Transverse colon (tissue), 4 donors: ENCODE data around the gene CHST4. TPM values are rescaled to one million over a fixed set of nuclear protein-coding genes. Genes with fewer than 3 reads are reported as not detected.

Source experiments
- DNase-seq: peaks from one replicate; pipeline ENCODE4 v3.0.0-alpha.2; 2019
- H3K27ac ChIP-seq, 4 donors: fragments of 200-600 bp; sonication (generic); 2 replicates each; pipeline ENCODE4 v1.5.1; 2016 to 2018; ENCODE audit warnings: inconsistent platforms in 4 of 4
- H3K27me3 ChIP-seq: fragments of 200-600 bp; sonication (generic); 2 replicates; pipeline ENCODE4 v1.5.1; 2017; ENCODE audit warnings: inconsistent platforms
- H3K36me3 ChIP-seq, 4 donors: fragments of 200-600 bp; sonication (generic); 2 replicates each; pipeline ENCODE4 v1.5.1; 2017 to 2019; ENCODE audit warnings: inconsistent platforms in 4 of 4
- H3K4me1 ChIP-seq, 4 donors: fragments of 200-600 bp; sonication (generic); 2 replicates each; pipeline ENCODE4 v1.5.1; 2017 to 2020; ENCODE audit warnings: inconsistent platforms in 4 of 4
- H3K4me3 ChIP-seq, 4 donors: fragments of 200-600 bp; sonication (generic); 1 replicate in 1 of 4; 2 replicates in 3 of 4; pipeline versions ENCODE4 v1.5.1 to v1.6.1; 2017 to 2019; ENCODE audit warnings: inconsistent platforms in 4 of 4
- H3K9me3 ChIP-seq, 2 donors: fragments of 200-600 bp; sonication (generic); 2 replicates each; pipeline ENCODE4 v1.5.1; 2017 to 2019; ENCODE audit warnings: inconsistent platforms in 2 of 2
- CTCF ChIP-seq, 5 experiments: fragments of 200-600 bp in 3 of 5; fragments of 450-650 bp in 2 of 5; sonication (generic) in 3 of 5; IDR thresholded peaks; 1 replicate in 2 of 5; 2 replicates in 3 of 5; pipeline ENCODE4 v1.5.1; 2016 to 2017; ENCODE audit warnings: antibody characterized with exemption in 5 of 5, inconsistent platforms in 3 of 5, mild to moderate bottlenecking in 2 of 5, moderate library complexity in 1 of 5
- EP300 ChIP-seq: sonication (generic); formaldehyde crosslinking; IDR thresholded peaks from one replicate; pipeline ENCODE4 v1.6.1; 2017; ENCODE audit warnings: antibody characterized with exemption, low read depth
- POLR2A ChIP-seq: fragments of 450-650 bp; IDR thresholded peaks from one replicate; pipeline ENCODE4 v1.6.1; 2016; ENCODE audit warnings: antibody characterized with exemption, mild to moderate bottlenecking, moderate library complexity
- POLR2AphosphoS5 ChIP-seq, 3 donors: sonication (generic); formaldehyde crosslinking; IDR thresholded peaks; one replicate each; pipeline ENCODE4 v1.6.1; 2016; ENCODE audit warnings: antibody characterized with exemption in 3 of 3
- WGBS, 2 donors: methylation state at CpG; one replicate each; pipeline ENCODE4 v1.1.5; 2018; ENCODE audit warnings: low coverage in 1 of 2; 5-methylcytosine and 5-hydroxymethylcytosine counted together
- in situ Hi-C, 4 donors: fragments of 200-750 bp; cut with MboI; loops; one replicate each; pipeline versions ENCODE4 v1.15.0 to v1.15.1; 2017; ENCODE audit warnings: low sequenced_read_pairs in 3 of 4, low pct_ligation_motif_present in 1 of 4, low pct_unique_long_range_greater_than_20kb in 1 of 4
- intact Hi-C: fragments of 100-400 bp; cut with DNase I; formaldehyde crosslinking; loops from one replicate; pipeline ENCODE4 v1.15.1; 2023; ENCODE audit warnings: low total_unique reads
- total RNA-seq, 4 donors: library from RNA; depleted of rRNA; stranded (reverse); fragments of >200 nt; gene quantifications; one replicate each; pipeline ENCODE4 v1.1.0, GENCODE V29; 2016

CHST4 gene
- total RNA-seq, 4 donors from 2014 or later, result not detected

GRCh38 chr16:71569621-71570020 lies 43.4 kb downstream of the CHST4 start:
- Histone ChIP-seq H3K36me3 (no peaks in the 10 kb centered on the region), H3K4me3 (no peak overlapping the region), H3K27ac (peak overlapping the region; percentile 21 to 72 (median 58)), H3K4me1 (peaks cover 0 to 35% (median 16%) of the 10 kb centered on the region in 4 donors), H3K9me3 (no peaks in the 10 kb centered on the region), H3K27me3 (no peaks in the 10 kb centered on the region)
- peak; percentile 74 for DNase-seq
- WGBS, 2 donors, result 71% methylated on average over 4 of the region's 4 CpGs; no CpG with 5 or more reads in 1 of the 2 donors
- intact Hi-C loops, result no loop called here
- TF ChIP-seq EP300 (no peak), POLR2A (no peak), POLR2AphosphoS5 (IDR thresholded peaks at IDR 0.05) (peak in 1 of 3 donors; percentile 32)
- in situ Hi-C loops, result no loop called here

DNA sequence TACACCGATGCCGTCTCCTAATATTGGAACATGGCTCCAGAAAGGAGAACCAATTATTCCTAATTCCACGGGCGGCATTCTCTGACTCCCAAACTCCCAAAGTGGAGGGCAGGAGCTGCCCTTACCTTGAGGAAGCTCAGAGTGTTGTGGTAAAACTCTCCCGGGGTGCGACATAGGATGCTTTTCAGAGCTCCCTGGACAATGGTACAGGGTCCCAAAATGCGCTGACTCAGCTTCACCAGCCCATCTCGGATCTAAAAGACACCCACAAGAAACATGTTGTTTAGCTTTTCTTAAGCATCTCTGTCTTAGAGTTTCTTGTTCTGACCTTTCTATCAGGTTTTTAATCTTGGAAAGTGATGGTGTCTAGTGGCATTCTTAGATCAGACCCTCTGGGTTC lies 43.9 kb downstream of the CHST4 start:
- no peak for TF ChIP-seq POLR2AphosphoS5 (IDR thresholded peaks at IDR 0.05)
- no peak for TF ChIP-seq CTCF (IDR thresholded peaks at IDR 0.05)
- TF ChIP-seq POLR2A, result no peak
- no peak for TF ChIP-seq EP300
- DNase-seq, result no peak
- Histone ChIP-seq H3K9me3 (no peaks in the 10 kb centered on the region), H3K4me1 (peaks cover 0 to 35% (median 15%) of the 10 kb centered on the region in 4 donors), H3K4me3 (no peak overlapping the region), H3K27me3 (no peaks in the 10 kb centered on the region), H3K27ac (peak overlapping the region in 3 of 4 donors; percentile 51 to 70 (median 62)), H3K36me3 (no peaks in the 10 kb centered on the region)
- in situ Hi-C loops (no loop called here), intact Hi-C loops (no loop called here)
- WGBS, 2 donors, result 92 to 100% methylated on average over 7 to 8 of the region's 8 CpGs

DNA sequence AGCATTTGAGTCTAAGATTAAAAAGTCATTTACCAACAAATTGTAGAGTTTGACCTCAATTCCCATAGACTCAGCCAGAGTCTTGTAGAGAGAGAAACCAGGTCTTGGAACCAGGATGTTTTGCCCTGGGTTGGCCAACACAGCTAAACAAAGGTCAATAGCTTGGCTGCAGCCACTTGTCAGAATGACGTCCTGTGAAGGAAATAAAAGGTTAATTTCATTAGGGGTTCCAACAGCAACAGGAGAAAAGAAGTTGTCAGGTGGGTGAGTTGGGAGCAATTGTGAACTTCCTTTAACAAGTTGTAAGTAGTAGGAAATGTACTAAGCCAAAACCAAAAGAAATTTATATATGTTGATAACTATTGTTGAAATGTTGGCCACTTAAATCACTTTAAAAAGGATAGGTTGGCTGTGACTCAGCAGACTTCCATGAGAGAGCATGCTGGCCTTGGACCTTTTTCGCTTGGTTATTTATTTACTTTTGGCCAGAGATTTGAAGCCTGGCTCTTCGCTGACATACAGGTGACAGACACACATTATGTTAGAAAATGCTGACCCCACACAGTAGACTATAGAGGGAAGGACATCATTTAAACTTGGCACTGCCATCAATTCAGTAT lies 46.4 kb downstream of the CHST4 start:
- in situ Hi-C loops, result no loop called here
- intact Hi-C loops, result no loop called here
- Histone ChIP-seq H3K4me3 (no peak overlapping the region), H3K27ac (peak overlapping the region in 3 of 4 donors; percentile 21 to 60 (median 34)), H3K27me3 (peaks cover 4% of the 10 kb centered on the region), H3K36me3 (no peaks in the 10 kb centered on the region), H3K9me3 (no peaks in the 10 kb centered on the region), H3K4me1 (peaks cover 0 to 20% (median 4%) of the 10 kb centered on the region in 4 donors)
- TF ChIP-seq CTCF (IDR thresholded peaks at IDR 0.05) (no peak), EP300 (no peak), POLR2A (no peak)
- DNase-seq, result no peak
- WGBS, 2 donors, result 34 to 43% methylated on average over 3 of the region's 3 CpGs

DNA sequence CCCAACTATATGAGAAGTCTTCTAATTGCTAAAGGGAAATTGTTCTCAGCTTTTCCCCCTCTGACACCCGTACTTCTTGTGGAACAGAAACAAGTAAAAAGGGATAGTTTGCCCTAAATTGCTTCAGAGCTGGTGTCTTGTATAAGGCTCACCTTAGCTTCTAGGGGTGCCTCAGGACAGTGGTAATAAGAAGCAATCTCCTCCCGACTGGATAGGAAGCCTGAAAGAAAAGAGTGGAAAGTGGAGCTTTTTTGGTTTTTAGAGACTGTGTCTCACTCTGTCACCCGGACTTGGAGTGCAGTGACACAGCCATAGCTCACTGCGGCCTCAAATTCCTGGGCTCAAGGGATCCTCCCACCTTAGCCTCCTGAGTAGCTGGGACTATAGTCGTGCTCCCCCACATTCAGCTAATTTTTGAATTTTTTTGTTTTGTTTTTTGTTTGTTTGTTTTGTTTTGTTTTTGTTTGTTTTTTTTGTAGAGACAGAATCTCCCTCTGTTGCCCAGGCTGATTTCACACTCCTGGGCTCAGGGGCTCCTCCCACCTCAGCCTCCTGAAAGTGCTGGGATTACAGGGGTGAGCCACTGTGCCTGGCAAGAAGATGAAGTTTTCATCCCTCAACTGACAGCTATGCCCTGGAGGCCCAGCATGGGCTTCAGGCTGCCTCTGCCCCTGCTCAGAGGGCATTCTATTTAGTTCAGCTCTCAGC lies 47.3 kb downstream of the CHST4 start:
- WGBS, 2 donors, result 75 to 78% methylated on average over 5 of the region's 5 CpGs
- in situ Hi-C loops (no loop called here), intact Hi-C loops (no loop called here)
- DNase-seq, result no peak
- no peak overlapping the region for H3K4me3 ChIP-seq
- no peaks in the 10 kb centered on the region for H3K36me3 ChIP-seq
- H3K4me1 ChIP-seq, result peaks cover 0 to 20% (median 4%) of the 10 kb centered on the region in 4 donors
- TF ChIP-seq EP300 (no peak), POLR2AphosphoS5 (IDR thresholded peaks at IDR 0.05) (no peak), CTCF (IDR thresholded peaks at IDR 0.05) (no peak), POLR2A (no peak)
- H3K27me3 ChIP-seq, result peaks cover 9% of the 10 kb centered on the region
- H3K27ac ChIP-seq, result peak overlapping the region in 2 of 4 donors; percentile 34 to 60
- no peaks in the 10 kb centered on the region for H3K9me3 ChIP-seq
